CD1c-positive myeloid dendritic cell (primary cell): ENCODE results near the gene DEPDC4.
"Not testable (repeated sequence)": the region's sequence is repeated elsewhere in the genome, so short reads cannot be mapped to it uniquely, and the experiment has no call there.

ENCODE experiments used
- DNase-seq: peaks from one replicate; pipeline ENCODE4 v3.0.0-alpha.2; 2016; ENCODE audit errors: extremely low spot score

The DEPDC4 gene

DNA sequence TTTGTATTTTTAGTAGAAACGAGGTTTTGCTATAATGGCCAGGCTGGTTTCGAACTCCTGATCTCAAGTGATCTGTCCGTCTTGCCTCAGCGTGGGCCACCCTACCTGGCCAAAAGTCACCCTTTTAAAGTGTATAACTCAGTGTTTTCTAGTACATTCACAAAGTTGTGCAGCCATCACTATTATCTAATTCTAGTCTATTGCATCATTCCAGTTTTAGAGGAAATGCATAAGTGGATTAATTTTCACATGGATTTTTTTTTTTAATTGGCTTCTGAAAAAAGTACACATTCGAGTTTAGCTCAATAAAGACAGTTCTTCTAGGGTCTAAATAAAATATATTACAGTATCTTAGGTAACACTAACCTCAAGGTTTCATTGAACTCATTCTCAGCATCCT lies 3.7 kb downstream of the DEPDC4 start:
- no peak for DNase-seq

DNA sequence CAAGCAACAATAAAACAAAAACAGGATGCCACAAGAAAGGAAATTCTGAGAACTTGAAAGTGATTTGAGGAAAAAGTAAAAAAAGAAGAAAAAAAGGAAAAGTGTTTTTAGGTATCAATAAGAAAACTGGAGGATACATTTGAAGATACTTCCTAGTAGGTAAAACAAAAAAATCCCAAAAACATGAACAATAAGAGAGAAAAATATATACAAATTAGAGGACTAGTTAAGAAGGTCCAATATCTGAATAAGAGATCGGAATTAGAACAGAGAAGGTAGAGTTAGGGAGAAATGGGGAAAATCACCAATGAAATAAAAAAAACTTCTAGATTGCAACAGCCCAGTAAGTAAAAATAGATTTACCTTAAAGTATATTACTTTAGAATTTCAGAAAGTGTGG lies 8.8 kb downstream of the DEPDC4 start:
- DNase-seq, result no peak

DNA sequence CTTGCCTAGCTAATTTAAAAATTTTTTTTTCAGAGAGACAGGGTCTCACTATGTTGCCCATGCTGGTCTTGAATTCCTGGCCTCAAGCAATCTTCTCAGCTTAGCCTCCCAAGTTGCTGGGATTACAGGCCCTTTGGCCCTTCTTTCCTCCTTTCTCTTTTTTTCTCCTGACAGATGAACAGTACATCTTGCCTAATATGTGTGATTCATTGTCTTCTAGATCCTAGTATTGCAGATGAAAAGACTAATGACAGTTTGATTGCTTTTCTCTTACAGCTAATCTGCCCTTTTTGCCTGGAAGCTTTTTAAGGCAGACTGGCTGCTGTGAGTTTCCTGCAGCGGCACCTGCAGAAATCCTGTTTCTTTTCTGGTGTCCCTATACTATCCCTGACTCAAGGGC lies 12.0 kb downstream of the DEPDC4 start:
- DNase-seq, result no peak

DNA sequence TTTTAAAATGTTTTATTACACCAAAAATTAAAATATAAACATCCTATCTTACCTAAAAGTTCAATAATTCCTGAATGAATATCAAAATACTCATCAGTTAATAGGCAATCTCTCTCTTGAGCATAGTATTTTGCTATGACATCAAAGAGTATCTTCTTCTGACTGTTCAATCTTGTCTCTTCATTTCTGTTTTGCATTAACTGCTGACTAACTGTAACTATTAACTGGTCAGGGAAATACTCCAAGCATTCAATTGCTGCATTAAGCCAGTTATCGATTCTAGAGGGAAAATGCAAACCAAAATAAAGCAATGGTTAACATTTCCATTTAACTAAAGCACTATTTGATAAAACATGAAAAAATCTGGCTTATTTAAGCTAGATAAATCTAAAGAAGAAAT lies 13.4 kb downstream of the DEPDC4 start:
- DNase-seq, result no peak

DNA sequence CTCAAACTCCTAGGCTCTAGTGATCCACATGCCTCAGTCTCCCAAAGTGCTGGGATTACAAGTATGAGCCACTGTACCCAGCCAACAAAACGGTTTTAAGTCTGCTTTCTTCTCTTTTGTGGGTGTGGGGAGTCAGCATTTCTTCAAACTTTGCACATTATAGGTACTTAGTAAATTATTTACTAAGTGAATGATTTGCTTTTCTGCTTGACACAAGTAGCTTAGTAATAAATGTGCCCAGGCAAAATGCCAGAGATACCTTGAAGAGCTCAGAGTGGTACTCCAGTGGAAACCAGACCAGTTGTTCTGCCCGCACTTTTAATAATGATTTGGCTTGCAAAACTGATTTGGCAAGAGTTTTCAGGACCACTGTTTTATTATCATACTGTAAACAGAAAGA lies 15.0 kb downstream of the DEPDC4 start:
- no peak for DNase-seq

DNA sequence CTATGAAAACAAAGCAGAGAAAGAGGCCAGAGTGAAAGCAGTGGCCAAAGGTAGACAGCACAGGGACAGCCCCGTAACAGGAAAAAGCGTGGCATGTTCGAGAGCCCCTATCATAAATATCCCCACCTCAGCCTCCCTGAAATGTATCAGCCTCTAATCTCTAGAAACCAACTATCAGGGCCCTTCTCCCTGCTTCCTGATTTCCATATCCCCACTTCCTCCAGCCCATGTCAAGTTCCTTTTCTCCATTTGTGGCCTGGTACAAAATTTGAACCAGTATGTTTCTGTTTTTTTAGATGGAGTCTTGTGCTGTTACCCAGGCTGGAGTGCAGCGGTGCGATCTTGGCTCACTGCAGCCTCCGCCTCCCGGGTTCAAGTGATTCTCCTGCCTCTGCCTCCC lies 16.9 kb downstream of the DEPDC4 start:
- peak; percentile 25 for DNase-seq

DNA sequence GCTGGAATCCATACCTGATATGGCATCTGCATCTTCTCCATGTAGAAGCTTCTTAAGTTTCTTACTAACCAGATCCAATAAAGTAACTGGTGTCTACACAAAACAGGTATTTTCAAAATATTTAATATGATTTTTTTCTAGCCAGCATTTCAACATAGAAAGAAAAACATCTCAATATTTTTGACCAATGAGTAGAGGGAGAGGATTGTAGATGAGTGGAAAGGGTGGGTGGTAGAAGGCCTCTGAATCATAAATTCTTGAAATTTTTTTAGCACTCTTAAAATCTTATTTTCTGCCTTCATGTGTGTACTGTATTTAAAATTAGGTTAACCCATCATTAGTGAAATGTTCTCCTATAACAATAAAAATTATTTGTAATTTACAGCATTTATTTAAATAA lies 18.0 kb downstream of the DEPDC4 start:
- DNase-seq, result no peak

DNA sequence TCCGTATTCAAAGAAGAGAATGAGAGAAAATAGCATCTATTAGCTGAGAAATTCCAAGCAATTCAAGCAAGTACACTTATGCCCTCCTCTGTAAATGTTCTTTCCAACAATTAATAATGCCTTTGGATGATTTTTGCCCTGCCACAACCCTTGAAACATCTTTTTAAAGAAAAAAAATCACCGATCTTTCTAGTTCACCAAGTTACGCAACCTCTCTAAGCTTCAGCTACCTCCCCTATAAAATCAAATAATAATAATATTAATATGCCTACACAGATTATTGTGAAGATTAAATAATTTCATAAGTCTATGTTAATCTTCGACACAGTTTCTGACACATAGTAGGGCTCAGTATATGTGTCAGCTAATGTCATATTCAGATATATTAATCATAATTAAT lies 19.1 kb downstream of the DEPDC4 start:
- no peak for DNase-seq

DNA sequence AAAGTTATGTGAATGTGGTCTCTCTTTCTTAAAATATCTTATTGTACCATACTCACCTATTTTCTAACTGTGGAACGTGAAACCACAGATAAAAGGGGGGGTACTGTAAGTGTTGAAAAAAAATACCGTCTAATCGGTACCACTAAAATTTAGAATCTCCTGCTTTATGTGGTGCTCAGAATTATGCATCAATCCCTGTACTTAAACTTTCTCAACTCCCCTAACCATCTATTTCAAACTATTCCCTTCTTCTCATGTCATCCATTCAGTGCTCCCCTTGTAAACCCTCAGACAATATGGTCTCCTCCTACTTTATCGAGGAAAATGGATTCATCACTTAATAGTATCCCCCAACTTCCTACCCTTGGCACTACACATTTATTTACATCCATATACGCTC lies 23.7 kb downstream of the DEPDC4 start:
- DNase-seq, result no peak

DNA sequence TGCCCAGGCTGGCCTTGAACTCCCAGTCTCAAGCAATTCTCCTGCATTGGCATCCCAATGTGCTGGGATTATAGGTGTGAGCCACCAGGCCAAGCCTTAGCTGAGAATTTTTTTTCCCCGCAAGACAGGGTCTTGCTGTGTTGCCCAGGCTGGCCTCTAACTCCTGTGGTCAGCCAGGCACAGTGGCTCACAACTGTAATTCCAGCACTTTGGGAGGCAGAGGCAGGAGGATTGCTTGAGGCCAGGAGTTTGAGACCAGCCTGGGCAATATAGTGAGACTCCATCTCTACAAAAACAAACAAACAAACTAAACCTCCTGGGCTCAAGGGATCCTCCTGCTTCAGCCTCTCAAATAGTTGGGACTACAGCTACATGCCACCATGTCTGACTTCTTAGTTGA lies 27.3 kb downstream of the DEPDC4 start:
- DNase-seq, result no peak

DNA sequence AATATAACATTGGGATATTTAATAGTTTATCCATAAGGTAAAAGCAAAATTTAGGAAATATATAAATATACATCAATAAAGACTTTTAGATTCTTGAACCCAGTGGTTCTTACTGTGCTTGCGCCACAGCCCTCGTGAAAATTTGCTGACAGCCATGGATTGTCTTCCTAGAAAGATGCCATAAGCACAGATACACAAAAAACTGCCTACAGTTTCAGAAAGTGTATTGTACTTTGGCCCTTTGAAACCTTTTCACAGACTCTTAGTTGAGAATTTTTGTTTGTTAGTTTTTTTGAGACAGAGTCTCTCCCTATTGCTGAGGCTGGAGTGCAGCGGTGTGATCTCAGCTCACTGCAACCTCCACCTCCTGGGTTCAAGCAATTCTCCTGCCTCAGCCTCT lies 28.1 kb downstream of the DEPDC4 start:
- no peak for DNase-seq

DNA sequence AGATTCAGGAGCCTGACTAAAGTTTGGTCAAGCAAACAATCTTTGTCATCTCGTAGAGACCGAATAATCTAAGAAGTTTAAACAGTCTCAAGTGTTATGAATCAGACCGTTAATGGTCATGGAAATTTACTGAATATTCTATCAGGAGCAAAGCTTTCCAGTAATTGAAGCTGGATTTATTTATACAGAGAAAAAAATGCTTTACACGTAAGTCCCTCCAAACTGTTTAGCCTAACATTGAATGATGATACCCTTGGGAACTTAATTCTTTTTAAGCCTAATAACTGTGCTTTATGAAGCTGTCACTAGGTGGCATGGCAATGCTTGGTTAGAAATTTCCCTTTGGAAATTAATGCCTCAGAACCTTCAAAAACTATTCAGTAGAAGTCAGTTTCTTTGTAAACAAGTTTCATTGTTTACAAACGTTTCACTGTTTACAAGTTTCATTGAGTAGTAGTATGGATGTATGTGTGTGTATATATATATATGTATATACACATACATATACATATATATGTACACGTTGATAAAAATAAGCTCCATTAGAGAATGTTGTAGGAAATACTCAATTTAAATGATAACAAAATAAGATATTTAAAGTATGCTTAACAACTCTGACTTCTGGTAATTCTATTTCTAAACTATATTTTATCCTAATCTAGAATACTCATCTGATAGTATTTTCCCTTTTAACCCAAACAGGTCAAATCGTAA lies 32.1 kb downstream of the DEPDC4 start:
- peak; percentile 62 for DNase-seq

DNA sequence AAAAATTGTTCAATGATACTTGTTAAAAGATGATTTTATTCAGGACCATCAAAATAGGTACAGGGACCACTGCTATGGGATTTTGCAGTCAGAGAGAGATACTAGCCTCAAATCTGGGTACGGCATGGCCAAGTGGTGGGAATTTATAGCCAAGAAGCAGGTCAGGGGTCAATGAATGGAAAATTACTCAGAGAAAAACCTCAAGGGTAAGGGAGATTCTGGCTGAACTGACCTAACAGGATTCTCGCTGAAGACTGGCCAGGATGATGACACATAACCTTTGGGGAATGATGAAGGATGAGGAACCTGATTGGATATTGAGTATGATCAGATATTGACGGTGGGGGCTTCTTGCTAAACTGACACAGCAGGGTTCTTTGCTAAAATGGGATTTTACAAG lies 32.7 kb downstream of the DEPDC4 start:
- no peak for DNase-seq

DNA sequence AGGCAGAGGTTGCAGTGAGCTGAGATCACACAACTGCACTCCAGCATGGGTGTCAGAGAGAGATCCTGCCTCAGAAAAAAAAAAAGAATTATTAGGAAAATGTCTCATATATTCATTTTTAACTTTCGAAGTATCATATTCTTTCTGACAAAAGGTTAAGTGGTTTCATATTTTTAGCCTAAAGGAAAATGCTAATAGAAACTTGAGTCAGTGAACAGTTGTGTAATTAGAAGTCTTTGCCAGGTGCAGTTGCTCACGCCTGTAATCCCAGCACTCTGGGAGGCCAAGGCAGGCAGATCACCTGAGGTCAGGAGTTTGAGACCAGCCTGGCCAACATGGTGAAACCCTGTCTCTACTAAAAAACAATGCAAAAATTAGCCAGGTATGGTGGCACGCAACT lies 35.0 kb downstream of the DEPDC4 start:
- not testable (repeated sequence) for DNase-seq

DNA sequence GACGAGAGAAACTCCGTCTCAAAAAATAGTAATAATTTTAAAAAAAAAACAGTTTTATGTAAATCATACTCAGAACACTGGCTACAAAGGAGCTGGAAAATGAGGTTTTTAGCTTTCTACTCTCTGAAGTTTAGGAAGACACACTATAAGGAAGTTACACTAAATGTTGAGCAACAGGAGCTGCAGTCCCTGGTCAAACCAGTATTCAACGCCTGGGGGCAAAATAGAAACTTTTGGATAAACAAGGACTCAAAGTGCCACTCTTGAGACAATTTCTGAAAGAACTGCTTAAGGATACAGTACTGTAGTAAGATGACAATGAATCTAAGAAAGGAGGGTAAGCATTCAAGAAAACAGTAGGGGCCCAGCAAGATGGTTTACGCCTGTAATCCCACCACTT lies 37.0 kb downstream of the DEPDC4 start:
- DNase-seq, result peak; percentile 27

DNA sequence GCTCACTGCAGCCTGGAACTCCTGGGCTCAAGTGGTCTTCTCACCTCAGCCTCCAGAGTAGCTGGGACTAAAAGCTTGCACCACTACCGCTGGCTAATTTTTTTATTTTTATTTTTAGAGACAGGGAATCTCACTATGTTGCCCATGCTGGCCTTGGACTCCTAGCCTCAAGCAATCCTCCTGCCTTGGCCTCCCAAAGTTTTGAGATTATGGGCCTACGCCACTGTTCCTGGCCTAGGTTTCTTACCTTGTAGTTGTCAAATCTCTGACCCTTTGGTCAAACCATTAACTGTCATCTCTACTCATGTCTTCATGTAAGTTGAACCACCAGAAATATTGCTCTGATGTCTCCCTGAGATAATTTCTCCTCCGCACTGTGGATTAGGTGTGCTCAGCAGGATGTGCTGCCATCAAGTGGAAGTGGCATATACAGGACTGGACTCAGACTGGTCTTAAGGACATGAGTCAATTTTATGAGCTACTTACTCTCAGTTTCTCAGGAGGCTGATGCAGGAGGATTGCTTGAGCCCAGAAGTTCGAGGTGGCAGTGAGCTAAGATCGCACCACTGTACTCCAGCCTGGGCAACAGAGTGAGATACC lies 37.7 kb downstream of the DEPDC4 start:
- DNase-seq, result no peak

DNA sequence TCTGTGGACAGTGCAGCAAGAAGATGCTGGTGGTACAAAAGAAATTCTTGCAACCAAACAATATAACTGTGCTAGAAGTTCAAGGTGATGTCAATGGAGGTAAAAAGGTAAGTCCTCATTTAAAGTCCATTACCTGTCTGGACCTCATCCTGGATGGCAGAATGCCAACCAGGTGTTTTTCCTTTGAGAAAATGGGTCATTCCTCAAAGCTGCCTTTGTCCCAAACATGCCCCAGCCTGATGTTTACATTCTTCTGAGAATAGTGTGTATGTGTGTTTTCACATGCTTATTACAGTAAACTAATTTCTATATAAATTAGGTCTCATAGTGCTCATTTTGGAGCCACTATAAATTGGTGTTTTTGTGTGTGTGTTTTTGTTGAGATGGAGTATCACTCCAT lies 41.4 kb downstream of the DEPDC4 start:
- DNase-seq, result no peak

DNA sequence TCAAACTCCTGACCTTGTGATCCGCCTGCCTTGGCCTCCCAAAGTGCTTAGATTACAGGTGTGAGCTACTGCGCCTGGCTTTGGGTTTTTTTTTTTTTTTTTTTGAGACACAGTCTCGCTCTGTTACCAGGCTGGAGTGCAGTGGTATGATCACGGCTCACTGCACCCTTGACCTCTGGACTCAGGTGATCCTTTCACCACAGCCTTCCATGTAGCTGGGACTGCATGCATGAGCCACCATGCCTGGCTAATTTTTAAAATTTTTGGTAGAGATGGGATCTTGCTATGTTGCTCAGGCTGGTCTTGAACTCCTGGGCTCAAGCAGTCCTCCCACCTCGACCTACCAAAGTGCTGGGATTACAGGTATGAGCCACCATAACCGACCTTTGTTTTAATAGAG lies 44.7 kb downstream of the DEPDC4 start:
- DNase-seq, result not testable (repeated sequence)

DNA sequence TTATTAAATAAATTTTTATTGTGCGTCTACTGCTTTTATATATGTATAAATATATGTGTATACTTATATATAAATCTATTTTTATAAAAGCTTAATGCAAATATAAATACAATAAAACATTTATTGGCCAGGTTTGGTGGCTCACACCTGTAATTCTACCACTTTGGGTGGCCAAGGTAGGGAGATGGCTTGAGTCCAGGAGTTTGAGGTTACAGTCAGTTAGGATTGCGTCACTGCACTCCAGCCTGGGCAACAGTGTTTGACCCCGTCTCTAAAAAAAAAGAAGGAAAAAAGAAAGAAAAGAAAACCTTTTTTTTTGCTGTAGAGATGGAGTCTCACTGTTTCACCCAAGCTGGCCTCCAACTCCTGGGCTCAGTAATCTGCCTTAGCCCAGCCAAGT lies 45.4 kb downstream of the DEPDC4 start:
- no peak for DNase-seq

DNA sequence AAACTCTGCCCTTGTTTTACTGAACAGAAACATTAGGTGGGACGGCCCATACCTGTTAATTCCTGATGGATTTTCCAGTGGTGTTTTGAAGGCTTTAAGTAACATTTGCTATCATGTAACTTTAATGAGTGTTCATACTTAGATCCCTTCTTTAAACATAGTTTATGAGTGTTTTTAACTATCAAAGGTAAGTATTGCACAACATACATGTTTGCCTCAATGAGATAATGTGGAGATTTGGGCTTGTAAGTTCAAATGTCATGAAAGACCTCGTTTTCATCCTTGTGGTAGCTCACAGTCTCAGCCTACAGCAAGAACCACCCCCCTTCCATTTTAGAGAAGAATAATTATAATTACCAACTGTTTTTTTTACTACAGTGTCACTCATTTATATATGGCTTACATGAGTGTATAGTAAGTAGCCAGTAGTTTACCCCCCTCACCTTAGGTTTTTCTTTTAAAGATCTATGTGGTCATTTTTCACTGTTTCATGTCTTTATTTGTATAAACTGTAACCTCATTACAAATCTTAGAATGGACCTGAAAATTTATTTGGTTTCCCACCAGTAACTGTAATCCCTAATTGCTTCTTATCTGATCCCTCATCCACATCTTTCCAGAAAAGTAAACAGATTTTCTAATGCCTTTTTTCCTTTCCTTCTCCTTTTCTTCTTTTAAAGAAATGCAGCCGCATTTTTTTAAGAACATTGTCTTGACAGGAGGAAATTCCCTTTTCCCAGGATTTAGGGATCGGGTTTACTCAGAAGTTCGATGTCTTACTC lies 47.4 kb downstream of the DEPDC4 start:
- no peak for DNase-seq

DNA sequence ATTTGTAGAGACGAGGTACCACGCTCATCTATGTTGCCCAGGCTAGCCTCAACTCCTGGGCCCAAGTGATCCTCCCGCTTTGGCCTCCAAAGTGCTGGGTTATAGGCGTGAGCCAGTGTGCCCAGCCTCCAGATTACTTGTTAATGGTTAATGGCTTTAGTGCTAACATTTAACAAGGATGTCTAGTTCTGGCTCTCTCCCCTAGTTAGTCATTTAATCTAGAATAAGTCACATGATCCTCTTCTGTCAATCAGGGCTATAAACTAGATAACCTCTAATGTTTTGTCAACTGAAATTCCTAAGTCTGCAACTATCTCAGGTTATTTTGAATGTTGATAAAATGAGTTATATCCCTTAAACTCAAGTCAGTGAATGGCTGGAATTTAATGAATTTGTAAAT lies 50.5 kb downstream of the DEPDC4 start:
- no peak for DNase-seq

DNA sequence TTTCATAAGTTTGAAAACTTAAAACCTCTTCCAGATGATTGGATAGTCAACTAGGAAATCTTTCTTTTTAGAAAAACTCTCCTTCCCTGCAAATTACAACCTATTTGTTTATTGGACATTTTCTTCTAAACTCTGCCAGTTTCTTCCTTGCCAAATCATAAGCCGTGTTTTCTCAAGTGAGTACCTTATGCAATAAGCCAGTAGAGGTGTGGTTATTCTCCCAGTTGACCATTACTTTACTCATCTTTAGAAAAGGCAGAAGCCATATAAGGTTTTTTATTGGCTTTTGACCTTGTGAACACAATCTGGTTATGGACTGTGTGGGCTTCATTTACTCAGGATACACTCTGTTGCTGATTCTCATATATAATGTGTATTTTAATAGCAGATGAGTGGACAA lies 51.7 kb downstream of the DEPDC4 start:
- peak; percentile 29 for DNase-seq

DNA sequence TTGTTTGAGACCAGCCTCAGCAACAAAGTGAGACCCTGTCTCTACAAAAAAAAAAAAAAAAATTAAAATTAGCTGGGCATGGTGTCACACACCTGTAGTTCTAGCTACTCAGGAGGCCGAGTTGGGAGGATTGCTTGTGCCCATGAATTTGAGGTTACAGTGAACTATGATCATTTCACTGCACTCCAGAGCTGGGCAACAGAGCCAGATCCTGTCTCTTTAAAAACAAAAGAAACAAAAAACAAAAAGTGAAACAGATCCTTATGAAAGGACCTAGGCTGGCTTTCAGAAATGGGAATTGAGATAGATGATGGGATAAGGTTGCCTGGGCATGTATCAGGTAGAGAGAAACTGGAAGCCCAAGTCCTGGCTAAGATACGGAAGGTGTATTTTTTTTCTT lies 52.4 kb downstream of the DEPDC4 start:
- no peak for DNase-seq
